Right cardiac atrium (tissue), 5 donors: ENCODE measurements around the gene ASCC3. TPM values are rescaled to one million over a fixed set of nuclear protein-coding genes. Genes with fewer than 3 reads are reported as not detected.

Source experiments
- ATAC-seq, 2 donors: fragments of 200-7000 bp; cut with Tn5 transposase; one replicate each; pipeline versions ENCODE4 v1.8.0 to v1.9.1; 2020; ENCODE audit warnings: moderate library complexity in 2 of 2, mild to moderate bottlenecking in 1 of 2
- DNase-seq, 3 donors: peaks; one replicate each; pipeline ENCODE4 v3.0.0-alpha.2; 2020
- H3K27ac ChIP-seq: one replicate; pipeline ENCODE4 v1.5.1; 2013; ENCODE audit warnings: mild to moderate bottlenecking, low read length, control low read depth, moderate library complexity
- H3K27me3 ChIP-seq: one replicate; pipeline ENCODE4 v1.6.1; 2013; ENCODE audit not compliant: control insufficient read depth, insufficient read depth
- H3K4me1 ChIP-seq: one replicate; pipeline ENCODE4 v1.6.1; 2013; ENCODE audit warnings: low read length; ENCODE audit not compliant: control insufficient read depth, insufficient read depth
- H3K4me3 ChIP-seq: one replicate; pipeline ENCODE4 v1.5.1; 2013; ENCODE audit warnings: low read length, control low read depth
- H3K9me3 ChIP-seq: one replicate; pipeline ENCODE4 v1.6.1; 2013; ENCODE audit warnings: low read length; ENCODE audit not compliant: control insufficient read depth
- WGBS: extraction: QIAGEN DNeasy Blood & Tissue Kit; methylation state at CpG from one replicate; pipeline ENCODE4 v1.1.7; 2013; 5-methylcytosine and 5-hydroxymethylcytosine counted together
- intact Hi-C, 4 donors: fragments of 100-400 bp; cut with DNase I; formaldehyde crosslinking; loops; one replicate each; pipeline versions ENCODE4 v1.11.0 to v1.14.0; 2022 to 2023
- polyA plus RNA-seq: library from polyadenylated mRNA; stranded (reverse); fragments of 200-250 nt; gene quantifications from one replicate; pipeline ENCODE4 v1.2.3, GENCODE V29; 2013
- total RNA-seq, 4 donors: library from RNA; stranded (reverse); fragmentation: NEBNext Ultra II Directional; extraction: Animal tissue kit (Norgen Biotek cat#: 25700); gene quantifications; one replicate each; pipeline ENCODE4 v1.2.1, GENCODE V29; 2021
- donor health status: healthy with polysubstance abuse.
- donor health status: DM: no; HTN: yes; CAD: no.
- donor health status: DM: no; HTN: no; CAD: no.
- donor health status: DM: no; HTN: yes; CAD: no; lungs with severe emphysema.
- donor health status: DM: yes; HTN: yes; CAD: no.

ASCC3 gene
- total and polyA plus RNA-seq, 5 donors, result 11.8 to 26.1 (median 22.1) TPM

DNA sequence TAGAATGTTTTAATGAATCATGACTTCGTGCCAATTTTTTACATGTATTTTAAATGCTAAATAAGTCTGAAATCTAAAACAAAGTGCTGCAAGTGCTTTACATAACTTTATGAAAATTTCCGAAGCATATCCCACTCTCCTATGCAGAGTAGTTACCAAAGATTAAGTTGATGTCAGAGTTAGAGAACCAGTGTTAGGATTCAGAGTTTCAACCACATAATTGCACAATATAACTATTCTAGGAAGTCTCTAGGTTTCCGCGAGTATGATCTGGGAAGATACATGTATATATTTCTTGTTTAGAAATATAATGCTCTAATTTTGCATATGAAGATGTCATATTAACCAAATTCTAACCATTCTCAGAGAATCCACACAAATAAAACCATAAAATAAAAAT, 74.8 kb downstream of the ASCC3 start:
- no peak overlapping the region for H3K4me3 ChIP-seq
- intact Hi-C loops, result no loop called here
- H3K27ac ChIP-seq, result no peak overlapping the region
- no peaks in the 10 kb centered on the region for H3K27me3 ChIP-seq
- WGBS, result 90% methylated on average over 4 of the region's 4 CpGs
- peaks cover 1% of the 10 kb centered on the region for H3K4me1 ChIP-seq
- ATAC-seq, result no peak
- H3K9me3 ChIP-seq, result no peaks in the 10 kb centered on the region
- DNase-seq, result no peak

DNA sequence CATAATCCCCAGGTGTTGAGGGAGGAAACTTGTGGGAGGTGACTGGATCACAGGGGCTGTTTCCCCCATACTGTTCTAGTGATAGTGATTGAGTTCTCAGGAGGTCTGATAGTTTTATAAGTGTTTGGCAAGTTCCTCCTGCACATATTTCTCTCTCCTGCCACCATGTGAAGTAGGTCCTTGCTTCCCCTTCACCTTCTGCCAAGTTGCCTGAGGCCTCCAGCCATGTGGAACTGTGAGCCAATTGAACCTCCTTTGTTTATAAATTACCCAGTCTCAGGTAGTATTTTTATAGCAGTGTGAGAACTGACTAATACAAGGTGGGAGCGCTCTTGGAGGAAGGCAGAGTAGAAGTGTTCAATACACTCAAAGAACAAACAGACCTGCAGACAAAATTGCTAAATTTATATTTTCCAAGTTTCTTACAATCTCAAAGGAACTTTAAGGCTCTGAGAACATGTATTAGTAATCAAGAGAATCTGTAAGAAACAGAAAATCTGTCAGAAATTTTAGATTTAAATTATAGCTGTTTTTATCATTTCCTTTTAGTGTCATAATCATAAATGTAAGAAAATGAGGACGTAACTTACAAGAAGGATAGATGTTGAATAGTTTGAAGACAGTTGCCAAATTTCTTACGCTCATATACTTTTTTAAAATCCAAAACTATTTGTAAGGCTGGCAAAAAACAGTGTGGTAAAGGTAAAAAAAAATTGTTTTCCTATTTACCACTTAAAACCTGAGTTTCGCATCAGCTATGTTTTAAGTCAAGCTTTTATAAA, 77.7 kb downstream of the ASCC3 start:
- H3K27me3 ChIP-seq, result no peaks in the 10 kb centered on the region
- H3K9me3 ChIP-seq, result no peaks in the 10 kb centered on the region
- peaks cover 1% of the 10 kb centered on the region for H3K4me1 ChIP-seq
- no peak overlapping the region for H3K4me3 ChIP-seq
- DNase-seq (no peak), ATAC-seq (no peak)
- 86% methylated on average over 4 of the region's 4 CpGs for WGBS
- intact Hi-C loops, result no loop called here
- H3K27ac ChIP-seq, result no peak overlapping the region

DNA sequence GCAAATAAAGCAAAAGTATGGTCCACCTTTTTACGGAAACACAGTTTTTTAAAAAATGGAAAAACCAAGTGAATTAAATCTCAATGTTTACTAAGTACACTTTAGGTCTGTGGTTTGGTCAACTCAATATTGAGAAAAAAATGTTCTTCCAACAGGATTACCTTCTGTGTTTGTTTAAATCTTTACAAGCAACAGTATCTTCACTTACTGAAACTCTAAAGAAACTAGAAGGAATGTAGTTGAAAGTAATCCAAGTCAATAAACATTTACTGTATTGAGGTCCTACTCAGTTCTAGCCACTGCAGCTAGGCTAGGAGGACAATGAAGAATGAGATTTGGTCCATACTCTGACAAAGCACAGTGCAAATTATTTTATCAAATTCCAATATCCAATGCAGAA, 80.1 kb downstream of the ASCC3 start:
- intact Hi-C loops, result no loop called here
- H3K4me3 ChIP-seq, result no peak overlapping the region
- no peak overlapping the region for H3K27ac ChIP-seq
- H3K9me3 ChIP-seq, result no peaks in the 10 kb centered on the region
- no peak for ATAC-seq
- H3K4me1 ChIP-seq, result peaks cover 1% of the 10 kb centered on the region
- WGBS, result 97% methylated on average over 1 of the region's 1 CpG
- DNase-seq, result no peak
- no peaks in the 10 kb centered on the region for H3K27me3 ChIP-seq

DNA sequence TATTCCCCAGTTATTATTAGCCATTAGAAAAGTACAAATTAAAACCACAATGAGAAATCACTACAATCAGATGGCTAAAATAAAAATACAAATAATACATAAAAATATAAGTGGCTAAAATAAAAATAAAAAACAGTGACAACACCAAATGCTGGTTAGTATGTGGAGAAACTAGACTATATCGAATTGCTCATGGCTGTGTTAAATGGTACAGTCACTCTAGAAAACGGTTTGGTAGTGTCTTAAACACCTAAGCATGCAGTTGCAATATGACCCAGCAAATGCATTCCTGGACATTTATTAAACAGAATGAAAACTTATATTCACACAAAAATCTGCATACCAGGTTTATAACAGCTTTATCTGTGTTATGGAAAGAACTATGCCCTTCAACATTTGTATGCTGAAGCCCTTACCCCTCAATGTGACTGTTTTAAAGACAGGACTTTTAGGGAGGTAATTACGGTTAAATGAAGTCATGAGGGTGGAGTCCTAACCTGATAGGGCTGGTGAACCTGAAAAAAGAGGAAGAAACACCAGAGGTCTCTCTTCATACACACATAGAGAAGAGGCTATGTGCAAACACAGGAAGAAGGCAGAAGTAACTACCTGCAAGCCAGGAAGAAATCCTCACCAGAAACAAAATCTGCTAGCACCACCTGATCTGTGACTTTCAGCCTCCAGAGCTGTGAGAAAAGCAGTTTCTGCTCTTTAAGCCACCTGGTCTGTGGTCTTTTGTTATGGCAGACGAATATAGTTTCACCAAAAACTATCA, 84.9 kb downstream of the ASCC3 start:
- H3K9me3 ChIP-seq, result no peaks in the 10 kb centered on the region
- no peak for DNase-seq
- intact Hi-C loops, result no loop called here
- H3K27me3 ChIP-seq, result no peaks in the 10 kb centered on the region
- no peak overlapping the region for H3K4me3 ChIP-seq
- no peaks in the 10 kb centered on the region for H3K4me1 ChIP-seq
- no peak for ATAC-seq
- WGBS, result 96% methylated on average over 4 of the region's 4 CpGs
- no peak overlapping the region for H3K27ac ChIP-seq

DNA sequence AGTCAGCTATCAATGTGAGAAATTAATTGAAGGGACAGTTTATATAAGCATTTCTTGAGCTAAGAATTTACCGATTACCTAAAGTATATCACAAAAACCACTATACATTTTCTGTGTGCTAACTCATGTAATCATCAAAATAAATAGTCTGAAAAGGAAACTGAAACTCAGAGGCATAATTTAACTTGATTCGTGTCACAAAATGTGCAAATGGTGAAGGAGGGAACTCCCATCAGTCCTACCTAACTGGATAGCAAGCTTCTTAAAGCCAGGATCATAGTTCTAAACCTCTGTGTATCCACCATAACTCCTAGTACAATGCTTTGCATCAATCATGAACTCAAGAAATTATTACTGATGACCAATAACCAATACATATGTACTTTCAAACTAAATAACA, 91.0 kb downstream of the ASCC3 start:
- no peak overlapping the region for H3K4me3 ChIP-seq
- DNase-seq, result no peak
- WGBS, result 89% methylated on average over 2 of the region's 2 CpGs
- H3K27ac ChIP-seq, result no peak overlapping the region
- no peaks in the 10 kb centered on the region for H3K27me3 ChIP-seq
- H3K9me3 ChIP-seq, result no peaks in the 10 kb centered on the region
- no peak for ATAC-seq
- intact Hi-C loops, result no loop called here
- H3K4me1 ChIP-seq, result no peaks in the 10 kb centered on the region

DNA sequence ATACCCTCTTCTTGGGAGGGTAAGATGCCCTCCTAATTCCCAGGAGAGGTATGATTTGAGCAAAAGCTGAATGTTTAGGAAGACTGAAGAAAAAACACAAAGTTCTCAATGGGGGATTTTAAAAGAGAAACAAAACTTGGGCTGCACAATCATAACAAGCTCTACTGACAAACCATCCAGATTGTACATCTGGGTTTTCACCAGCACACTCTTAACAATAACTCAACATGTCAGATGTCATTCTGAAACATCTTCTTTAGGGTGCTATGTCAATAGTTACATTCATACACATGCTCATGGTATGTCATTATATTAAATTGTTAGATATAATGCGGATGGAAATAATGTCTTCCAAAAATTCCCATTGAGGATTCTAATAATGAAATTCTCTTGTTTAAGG, 95.1 kb downstream of the ASCC3 start:
- DNase-seq (no peak), ATAC-seq (no peak)
- H3K27ac ChIP-seq, result no peak overlapping the region
- WGBS, result 97% methylated on average over 1 of the region's 1 CpG
- intact Hi-C loops, result no loop called here
- H3K27me3 ChIP-seq, result no peaks in the 10 kb centered on the region
- H3K4me1 ChIP-seq, result no peaks in the 10 kb centered on the region
- no peak overlapping the region for H3K4me3 ChIP-seq
- H3K9me3 ChIP-seq, result no peaks in the 10 kb centered on the region

DNA sequence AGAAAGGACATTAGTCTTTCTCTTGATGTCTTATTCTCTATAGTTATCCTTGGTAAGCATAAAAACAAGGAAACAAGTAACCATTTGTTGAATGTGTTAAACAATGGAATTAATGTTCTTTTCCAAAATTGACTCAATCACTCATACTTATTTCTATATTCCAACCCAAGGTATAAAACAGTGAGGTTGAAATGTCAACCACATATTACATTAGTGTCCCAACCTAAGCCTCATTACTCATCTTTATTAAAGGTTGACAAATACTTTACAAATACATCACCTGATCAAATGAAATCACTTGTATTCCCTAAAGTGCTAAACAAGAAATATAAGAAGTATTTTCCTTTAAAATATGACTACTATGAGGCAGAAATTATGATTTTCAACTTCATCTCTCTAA, 100.5 kb downstream of the ASCC3 start:
- intact Hi-C loops, result no loop called here
- no peak for DNase-seq
- H3K4me1 ChIP-seq, result no peaks in the 10 kb centered on the region
- H3K27ac ChIP-seq, result no peak overlapping the region
- no peak for ATAC-seq
- H3K27me3 ChIP-seq, result no peaks in the 10 kb centered on the region
- H3K4me3 ChIP-seq, result no peak overlapping the region
- H3K9me3 ChIP-seq, result no peaks in the 10 kb centered on the region

DNA sequence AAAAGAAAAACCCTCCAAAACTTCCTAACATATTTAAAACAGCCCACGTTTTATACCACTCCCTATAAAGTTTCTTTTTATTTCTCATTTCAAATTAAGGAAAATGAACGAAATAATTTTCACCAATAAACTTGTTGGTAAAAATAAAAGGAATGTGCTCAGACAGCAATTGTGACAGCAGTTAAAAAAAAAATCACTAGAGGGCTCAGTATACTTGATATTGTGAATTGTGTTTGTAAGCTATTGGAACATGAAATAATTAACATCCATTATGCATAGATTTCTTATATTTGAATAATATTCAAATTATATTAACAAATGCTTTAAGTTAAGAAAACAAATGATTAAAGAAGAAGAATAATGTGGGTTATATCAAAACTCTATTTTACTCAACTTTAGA, 105.5 kb downstream of the ASCC3 start:
- Histone ChIP-seq H3K27me3 (no peaks in the 10 kb centered on the region), H3K9me3 (no peaks in the 10 kb centered on the region), H3K4me1 (no peaks in the 10 kb centered on the region), H3K27ac (no peak overlapping the region), H3K4me3 (no peak overlapping the region)
- intact Hi-C loops, result no loop called here
- no peak for ATAC-seq
- DNase-seq, result no peak
- WGBS, result 84% methylated on average over 2 of the region's 2 CpGs

DNA sequence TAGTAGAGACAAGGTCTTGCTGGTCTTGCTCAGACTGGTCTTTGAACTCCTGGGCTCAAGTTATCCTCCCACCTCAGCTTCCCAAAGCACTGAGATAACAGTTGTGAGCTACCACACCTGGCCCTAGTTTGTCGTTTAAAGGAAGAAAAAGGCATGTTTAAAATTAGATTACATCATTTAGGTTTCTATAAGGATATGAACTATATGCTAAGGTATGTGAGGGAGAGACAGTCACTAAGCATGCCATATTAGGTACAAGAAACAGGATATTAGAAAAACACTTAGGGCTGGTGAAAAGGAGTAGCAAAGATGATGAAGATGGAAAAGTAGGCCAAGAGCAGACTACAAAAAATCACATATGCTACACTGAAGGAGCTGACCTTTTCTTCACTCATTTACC, 106.4 kb downstream of the ASCC3 start:
- no peak for DNase-seq
- WGBS, result 0% methylated on average over 1 of the region's 1 CpG
- intact Hi-C loops, result no loop called here
- Histone ChIP-seq H3K9me3 (no peaks in the 10 kb centered on the region), H3K27ac (no peak overlapping the region), H3K27me3 (no peaks in the 10 kb centered on the region), H3K4me3 (no peak overlapping the region), H3K4me1 (no peaks in the 10 kb centered on the region)
- no peak for ATAC-seq

DNA sequence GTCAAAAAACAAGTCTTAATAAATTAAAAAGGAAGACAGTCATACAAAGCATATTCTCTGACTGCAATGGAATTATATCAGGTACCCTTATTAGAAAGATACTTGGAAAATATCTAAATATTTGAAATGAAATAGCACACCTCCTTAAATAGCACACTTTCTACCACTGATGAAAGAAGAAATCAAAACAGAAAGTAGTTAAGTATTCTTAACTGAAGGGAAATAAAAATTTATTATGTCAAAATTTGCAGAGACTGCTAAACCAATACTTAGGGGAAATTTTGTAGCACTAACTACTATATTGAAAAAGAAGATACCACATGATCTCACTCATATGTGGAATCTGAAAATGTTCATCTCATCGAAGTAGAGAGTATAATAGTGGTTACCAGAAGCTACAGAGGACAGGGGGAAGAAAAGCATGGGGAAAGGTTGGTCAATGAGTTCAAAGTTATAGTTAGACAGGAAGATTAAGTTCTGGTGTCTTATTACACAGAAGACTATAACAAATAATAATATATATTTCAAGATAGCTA, 112.2 kb downstream of the ASCC3 start:
- no peaks in the 10 kb centered on the region for H3K27me3 ChIP-seq
- WGBS, result 90% methylated on average over 1 of the region's 1 CpG
- H3K9me3 ChIP-seq, result no peaks in the 10 kb centered on the region
- ATAC-seq, result no peak
- intact Hi-C loops, result no loop called here
- no peak overlapping the region for H3K27ac ChIP-seq
- H3K4me3 ChIP-seq, result no peak overlapping the region
- no peaks in the 10 kb centered on the region for H3K4me1 ChIP-seq
- DNase-seq, result no peak

DNA sequence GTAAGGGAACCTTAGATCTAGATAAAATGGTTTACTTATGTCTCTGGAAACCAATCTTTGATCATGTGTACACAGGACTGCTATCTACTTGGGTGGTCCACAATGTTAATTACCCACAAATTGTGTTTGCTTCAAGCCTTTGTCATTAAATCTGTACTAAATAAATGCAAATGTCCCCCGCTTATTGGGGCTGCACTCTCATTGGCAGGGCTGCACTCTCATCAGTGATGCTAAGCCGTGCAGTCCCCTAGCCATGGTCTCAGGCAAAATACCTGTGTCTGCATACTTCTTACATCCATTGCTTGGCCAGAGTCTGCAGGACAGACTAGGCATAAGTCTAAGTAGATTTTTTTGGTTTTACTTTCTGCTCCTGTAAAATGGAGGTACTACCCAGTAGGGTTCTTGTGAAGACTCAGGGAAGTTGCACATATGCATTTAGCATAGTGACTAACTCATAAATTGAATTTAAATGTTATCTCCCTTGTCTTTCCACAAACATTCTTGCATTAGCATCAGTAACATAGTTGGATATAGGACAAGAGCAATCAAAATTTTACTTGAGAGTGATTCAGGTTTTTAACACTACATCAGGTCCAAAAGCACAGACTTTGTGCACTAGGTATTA, 117.4 kb downstream of the ASCC3 start:
- 95% methylated on average over 2 of the region's 2 CpGs for WGBS
- no peak overlapping the region for H3K4me3 ChIP-seq
- no peak for DNase-seq
- H3K27ac ChIP-seq, result no peak overlapping the region
- intact Hi-C loops, result no loop called here
- no peaks in the 10 kb centered on the region for H3K27me3 ChIP-seq
- H3K9me3 ChIP-seq, result no peaks in the 10 kb centered on the region
- no peaks in the 10 kb centered on the region for H3K4me1 ChIP-seq
- ATAC-seq, result no peak
